Measurements from ENCODE around the gene DTWD2. TPM values are rescaled to one million over a fixed set of nuclear protein-coding genes. Genes with fewer than 3 reads are reported as not detected.
"Not testable (repeated sequence)": the region's sequence is repeated elsewhere in the genome, so short reads cannot be mapped to it uniquely, and the experiment has no call there.

DTWD2 gene
- total RNA-seq, 1 experiment from 2014 or later, result 4.9 TPM

- intact Hi-C loops (cut with micrococcal nuclease; ENCODE audit: unreplicated experiment), result no loop called here
- DNase-seq, result no peak
- TF ChIP-seq EZH2 (IDR thresholded peaks at IDR 0.05; ENCODE audit: low read depth) (no peak), CTCF (conservative IDR thresholded peaks at IDR 0.05) (no peak)
- Histone ChIP-seq H3K9me2 (ENCODE audit: insufficient read depth) (no peaks in the 10 kb centered on the region), H3K4me2 (no peak overlapping the region), H3K4me3 (no peak overlapping the region), H3K4me1 (replicated peaks; ENCODE audit: insufficient read depth) (no peaks in the 10 kb centered on the region), H3F3A (ENCODE audit: insufficient read depth, low read depth) (no peaks in the 10 kb centered on the region), H2AFZ (no peak overlapping the region), H3K27me3 (ENCODE audit: insufficient read depth, low read depth) (no peaks in the 10 kb centered on the region), H4K20me1 (ENCODE audit: insufficient read depth) (no peaks in the 10 kb centered on the region), H3K79me2 (ENCODE audit: low read depth) (no peaks in the 10 kb centered on the region), H3K9me3 (ENCODE audit: insufficient read depth, low read depth) (no peaks in the 10 kb centered on the region), H3K36me3 (ENCODE audit: low read depth) (no peaks in the 10 kb centered on the region), H3K27ac (no peak overlapping the region)
- no TSS peak for BruUV-seq (replicated peaks)
- CTCF ChIA-PET, result no interaction called here
- POLR2A ChIA-PET (ENCODE audit: unreplicated experiment), result no interaction called here
Observed at GRCh38 chr5:118882666-118883065, 105.7 kb downstream of the DTWD2 start.

GRCh38 chr5:118876852-118877251 lies 111.5 kb downstream of the DTWD2 start:
- H3K9me2 ChIP-seq (ENCODE audit: insufficient read depth); H3K9me3 ChIP-seq (ENCODE audit: insufficient read depth, low read depth); H3K27ac ChIP-seq; intact Hi-C loops (cut with micrococcal nuclease; ENCODE audit: unreplicated experiment); H3K4me2 ChIP-seq; H3K79me2 ChIP-seq (ENCODE audit: low read depth); H2AFZ ChIP-seq; H3K4me3 ChIP-seq; H3K27me3 ChIP-seq (ENCODE audit: insufficient read depth, low read depth); BruUV-seq (replicated peaks); H4K20me1 ChIP-seq (ENCODE audit: insufficient read depth); CTCF ChIA-PET; H3K36me3 ChIP-seq (ENCODE audit: low read depth); H3F3A ChIP-seq (ENCODE audit: insufficient read depth, low read depth); DNase-seq; H3K4me1 ChIP-seq (replicated peaks; ENCODE audit: insufficient read depth): not testable (repeated sequence)
- POLR2A ChIA-PET (ENCODE audit: unreplicated experiment), result interaction anchor here (0.7 kb wide), 1 partner anchor 366 kb away, joined by 5 read pairs; no protein-coding TSS in a partner anchor

GRCh38 chr5:118875131-118875530 lies 113.2 kb downstream of the DTWD2 start:
- Histone ChIP-seq H4K20me1 (ENCODE audit: insufficient read depth) (no peaks in the 10 kb centered on the region), H3K79me2 (ENCODE audit: low read depth) (no peaks in the 10 kb centered on the region), H3K4me2 (no peak overlapping the region), H2AFZ (no peak overlapping the region), H3F3A (ENCODE audit: insufficient read depth, low read depth) (no peaks in the 10 kb centered on the region), H3K9me2 (ENCODE audit: insufficient read depth) (no peaks in the 10 kb centered on the region), H3K4me3 (no peak overlapping the region), H3K27ac (no peak overlapping the region), H3K4me1 (replicated peaks; ENCODE audit: insufficient read depth) (no peaks in the 10 kb centered on the region), H3K36me3 (ENCODE audit: low read depth) (no peaks in the 10 kb centered on the region), H3K9me3 (ENCODE audit: insufficient read depth, low read depth) (no peaks in the 10 kb centered on the region; the same call in 1 of the 2 replicates), H3K27me3 (ENCODE audit: insufficient read depth, low read depth) (no peaks in the 10 kb centered on the region)
- CTCF ChIA-PET, result no interaction called here
- POLR2A ChIA-PET (ENCODE audit: unreplicated experiment), result no interaction called here
- DNase-seq, result no peak
- intact Hi-C loops (cut with micrococcal nuclease; ENCODE audit: unreplicated experiment), result no loop called here
- TF ChIP-seq EZH2 (IDR thresholded peaks at IDR 0.05; ENCODE audit: low read depth) (no peak), CTCF (conservative IDR thresholded peaks at IDR 0.05) (no peak)
- BruUV-seq (replicated peaks), result no TSS peak

- H4K20me1 ChIP-seq (ENCODE audit: insufficient read depth), result no peaks in the 10 kb centered on the region
- intact Hi-C loops (cut with micrococcal nuclease; ENCODE audit: unreplicated experiment), result no loop called here
- H3K9me2 ChIP-seq (ENCODE audit: insufficient read depth), result no peaks in the 10 kb centered on the region
- H3K27ac ChIP-seq, result no peak overlapping the region
- H3K4me3 ChIP-seq, result no peak overlapping the region
- no peak for DNase-seq
- no peaks in the 10 kb centered on the region for H3K79me2 ChIP-seq (ENCODE audit: low read depth)
- ChIA-PET POLR2A (ENCODE audit: unreplicated experiment) (no interaction called here), CTCF (no interaction called here)
- no peaks in the 10 kb centered on the region for H3K27me3 ChIP-seq (ENCODE audit: insufficient read depth, low read depth)
- H3K9me3 ChIP-seq (ENCODE audit: insufficient read depth, low read depth), result no peaks in the 10 kb centered on the region; the same call in 1 of the 2 replicates
- no peaks in the 10 kb centered on the region for H3F3A ChIP-seq (ENCODE audit: insufficient read depth, low read depth)
- TF ChIP-seq CTCF (conservative IDR thresholded peaks at IDR 0.05), result no peak
- no peak for TF ChIP-seq EZH2 (IDR thresholded peaks at IDR 0.05; ENCODE audit: low read depth)
- no peak overlapping the region for H2AFZ ChIP-seq
- BruUV-seq (replicated peaks), result no TSS peak
- no peaks in the 10 kb centered on the region for H3K36me3 ChIP-seq (ENCODE audit: low read depth)
- no peak overlapping the region for H3K4me2 ChIP-seq
- no peaks in the 10 kb centered on the region for H3K4me1 ChIP-seq (replicated peaks; ENCODE audit: insufficient read depth)
Observed at GRCh38 chr5:118873417-118873816, 114.9 kb downstream of the DTWD2 start.
